HUES64 (cell line): Measurements from ENCODE around the gene SPDL1. TPM values are rescaled to one million over a fixed set of nuclear protein-coding genes. Genes with fewer than 3 reads are reported as not detected.

Experiments
- H3K27ac ChIP-seq: 2 replicates; pipeline ENCODE4 v1.7.0; 2013; ENCODE audit warnings: low read depth, low read length, inconsistent platforms
- H3K27me3 ChIP-seq: 2 replicates; pipeline ENCODE4 v1.6.1; 2013; ENCODE audit warnings: mild to moderate bottlenecking, low read length; ENCODE audit not compliant: insufficient read depth
- H3K36me3 ChIP-seq: 2 replicates; pipeline ENCODE4 v1.6.1; 2013; ENCODE audit warnings: mild to moderate bottlenecking, low read length; ENCODE audit not compliant: insufficient read depth
- H3K4me1 ChIP-seq: 2 replicates; pipeline ENCODE4 v1.6.1; 2013; ENCODE audit warnings: mild to moderate bottlenecking, low read length, moderate library complexity; ENCODE audit not compliant: insufficient read depth
- H3K4me3 ChIP-seq: 2 replicates; pipeline ENCODE4 v1.5.1; 2013; ENCODE audit warnings: mild to moderate bottlenecking, low read length, moderate library complexity
- H3K9ac ChIP-seq: 2 replicates; pipeline ENCODE4 v1.6.1; 2013; ENCODE audit warnings: mild to moderate bottlenecking, low read depth, low read length
- H3K9me3 ChIP-seq: 2 replicates; pipeline ENCODE4 v1.6.1; 2013; ENCODE audit warnings: low read depth, low read length; ENCODE audit not compliant: insufficient read depth
- WGBS: fragments of 150-250, 120-280 bp; methylation state at CpG from one replicate; pipeline ENCODE4 v1.1.7; 2013; ENCODE audit warnings: missing lambda C conversion rate; 5-methylcytosine and 5-hydroxymethylcytosine counted together
- polyA plus RNA-seq, 2 experiments: library from polyadenylated mRNA; stranded (reverse); fragments of 50-300 nt; gene quantifications; one replicate each; pipeline ENCODE4 v1.2.3, GENCODE V29; 2013

The SPDL1 gene, protein sequence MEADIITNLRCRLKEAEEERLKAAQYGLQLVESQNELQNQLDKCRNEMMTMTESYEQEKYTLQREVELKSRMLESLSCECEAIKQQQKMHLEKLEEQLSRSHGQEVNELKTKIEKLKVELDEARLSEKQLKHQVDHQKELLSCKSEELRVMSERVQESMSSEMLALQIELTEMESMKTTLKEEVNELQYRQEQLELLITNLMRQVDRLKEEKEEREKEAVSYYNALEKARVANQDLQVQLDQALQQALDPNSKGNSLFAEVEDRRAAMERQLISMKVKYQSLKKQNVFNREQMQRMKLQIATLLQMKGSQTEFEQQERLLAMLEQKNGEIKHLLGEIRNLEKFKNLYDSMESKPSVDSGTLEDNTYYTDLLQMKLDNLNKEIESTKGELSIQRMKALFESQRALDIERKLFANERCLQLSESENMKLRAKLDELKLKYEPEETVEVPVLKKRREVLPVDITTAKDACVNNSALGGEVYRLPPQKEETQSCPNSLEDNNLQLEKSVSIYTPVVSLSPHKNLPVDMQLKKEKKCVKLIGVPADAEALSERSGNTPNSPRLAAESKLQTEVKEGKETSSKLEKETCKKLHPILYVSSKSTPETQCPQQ
- 41.5 TPM for polyA plus RNA-seq (2013, experiment 1 of 2)
- polyA plus RNA-seq (2013, experiment 2 of 2), result 53.4 TPM

DNA sequence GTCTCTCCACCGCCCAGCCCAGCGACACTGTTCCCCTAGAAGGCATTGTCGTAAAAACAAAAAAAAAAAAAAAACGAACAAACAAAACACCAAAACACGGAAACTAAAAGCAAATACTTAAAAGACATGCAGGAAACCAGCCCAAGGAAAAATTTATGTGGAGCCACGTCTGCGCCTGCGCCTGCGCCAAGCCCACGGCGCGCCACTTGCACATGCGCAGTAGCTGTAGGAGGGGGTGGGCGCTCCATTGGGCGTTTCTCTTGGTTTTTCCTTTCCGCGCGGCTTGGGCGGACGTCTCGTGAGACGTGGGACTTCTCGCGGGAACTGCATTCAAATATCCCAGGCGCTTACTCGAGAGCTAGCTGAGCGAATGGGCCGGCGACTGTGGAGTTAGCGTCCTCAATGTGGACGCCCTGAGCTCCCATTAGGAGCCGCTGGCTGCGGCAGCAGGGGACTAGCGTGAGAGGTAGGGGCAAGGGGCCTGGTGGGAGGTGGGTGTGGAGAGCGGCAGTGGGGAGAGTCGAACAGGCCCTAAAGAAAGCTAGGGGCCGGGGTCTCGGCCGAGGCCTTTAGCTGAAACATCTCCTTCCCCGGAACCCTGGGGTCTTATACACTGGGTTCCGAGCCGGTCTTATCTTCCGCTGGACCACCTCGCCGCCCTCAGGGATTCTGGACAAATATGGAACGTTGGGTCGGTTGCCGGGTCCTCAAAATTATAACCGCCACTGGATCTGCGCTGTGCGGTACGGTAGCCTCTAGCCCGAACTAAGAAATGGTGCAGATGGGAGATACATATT, at the start of gene SPDL1:
Gene SPDL1, plus strand, starts transcription at position 350 of the 797 bp plus-strand sequence. CDS start 4,644 bp downstream, outside the sequence.
- WGBS, result under 1% methylated on average over 53 of the region's 53 CpGs

DNA sequence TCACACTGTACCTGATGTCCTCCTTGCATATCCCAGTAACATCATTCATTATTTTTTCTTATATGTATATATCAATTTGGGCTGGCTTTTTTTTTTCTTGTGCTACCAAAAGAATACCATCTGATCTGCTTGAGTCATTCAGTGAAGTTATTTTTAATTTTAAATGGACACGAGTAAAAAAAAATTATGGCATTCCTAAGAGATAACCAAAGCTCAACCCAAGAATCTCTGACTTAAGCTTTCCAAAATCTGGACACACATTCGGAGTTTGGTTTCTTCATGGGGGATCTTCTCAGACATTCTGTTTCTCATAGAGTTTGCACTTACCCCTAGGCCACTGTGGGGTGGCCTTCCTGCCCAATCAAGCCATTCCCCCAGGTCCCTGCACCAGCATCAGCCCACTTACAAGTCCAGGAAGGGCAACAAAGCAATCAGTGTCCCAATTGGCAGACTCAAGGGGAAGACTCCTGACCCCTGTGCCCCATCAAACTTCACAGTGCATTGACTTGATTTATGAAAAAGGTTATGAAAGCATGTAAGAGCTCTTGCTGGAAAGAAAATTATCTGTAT, 49.2 kb upstream of the SPDL1 start:
- 96% methylated on average over 2 of the region's 2 CpGs for whole genome bisulfite sequencing

More for the DNA sequence above, at the start of gene SPDL1:
- H3K4me3 ChIP-seq, result peak within 1 kb of the TSS; percentile 100
- peak within 1 kb of the TSS; percentile 100 for H3K9ac ChIP-seq
- peaks cover 16% of the 10 kb centered on the region for H3K36me3 ChIP-seq
- peak within 1 kb of the TSS; percentile 84 for H3K27ac ChIP-seq
- no peaks in the 10 kb centered on the region for H3K9me3 ChIP-seq
- 0 out of 2 replicates have a peak, but pooled peaks cover 4% of the 10 kb centered on the region for H3K27me3 ChIP-seq
- peaks cover 7% of the 10 kb centered on the region for H3K4me1 ChIP-seq

DNA sequence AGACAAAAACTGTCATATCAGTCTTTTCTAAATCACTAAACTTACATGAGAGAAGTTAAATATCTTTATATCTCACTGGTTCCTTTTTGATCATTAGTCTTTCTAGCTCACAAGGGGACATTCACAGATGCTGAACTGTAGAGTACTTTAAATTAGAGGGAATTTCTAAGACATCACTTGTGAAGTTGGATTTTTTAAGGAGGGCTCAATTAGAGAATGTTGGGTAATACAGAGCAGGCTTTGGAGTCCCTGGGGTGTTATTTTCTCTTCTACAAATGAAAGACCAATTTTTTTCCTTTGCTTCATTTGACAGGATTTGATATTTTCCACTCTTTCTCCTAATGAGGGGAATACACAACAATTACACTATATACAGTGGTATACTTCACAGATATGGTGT, 48.6 kb upstream of the SPDL1 start:
- Histone ChIP-seq H3K4me3 (no peak overlapping the region), H3K36me3 (no peaks in the 10 kb centered on the region), H3K27me3 (no peaks in the 10 kb centered on the region; the same call in 1 of the 2 replicates), H3K9me3 (no peaks in the 10 kb centered on the region), H3K27ac (no peak overlapping the region), H3K4me1 (no peaks in the 10 kb centered on the region), H3K9ac (no peak overlapping the region)

More for the DNA sequence above, 49.2 kb upstream of the SPDL1 start:
- Histone ChIP-seq H3K9ac (no peak overlapping the region), H3K4me3 (no peak overlapping the region), H3K4me1 (no peaks in the 10 kb centered on the region), H3K36me3 (no peaks in the 10 kb centered on the region), H3K27ac (no peak overlapping the region), H3K27me3 (no peaks in the 10 kb centered on the region; the same call in 1 of the 2 replicates), H3K9me3 (no peaks in the 10 kb centered on the region)

DNA sequence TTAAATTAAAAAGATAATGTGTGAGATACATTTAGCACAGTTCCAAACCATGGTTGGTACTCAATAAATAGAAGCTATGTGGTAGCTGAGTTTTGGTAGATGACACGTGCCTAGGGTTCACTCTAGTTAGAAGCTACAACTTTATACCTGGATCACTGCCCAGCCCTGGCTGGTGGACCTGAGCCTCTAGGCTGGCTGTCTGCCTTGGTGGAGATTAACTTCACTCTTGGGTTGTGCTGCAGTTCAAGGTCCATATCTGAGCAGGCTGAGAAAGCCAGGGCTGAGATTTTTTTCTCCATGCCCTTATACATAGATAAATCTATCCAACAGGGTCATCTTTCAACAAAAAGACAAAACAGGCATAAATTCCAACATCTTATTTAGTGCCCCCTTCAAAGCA, 44.6 kb upstream of the SPDL1 start:
- H3K27me3 ChIP-seq, result no peaks in the 10 kb centered on the region; the same call in 1 of the 2 replicates
- no peaks in the 10 kb centered on the region for H3K36me3 ChIP-seq
- WGBS, result 88% methylated on average over 1 of the region's 1 CpG
- no peak overlapping the region for H3K9ac ChIP-seq
- H3K4me1 ChIP-seq, result no peaks in the 10 kb centered on the region
- no peaks in the 10 kb centered on the region for H3K9me3 ChIP-seq
- no peak overlapping the region for H3K4me3 ChIP-seq
- no peak overlapping the region for H3K27ac ChIP-seq

DNA sequence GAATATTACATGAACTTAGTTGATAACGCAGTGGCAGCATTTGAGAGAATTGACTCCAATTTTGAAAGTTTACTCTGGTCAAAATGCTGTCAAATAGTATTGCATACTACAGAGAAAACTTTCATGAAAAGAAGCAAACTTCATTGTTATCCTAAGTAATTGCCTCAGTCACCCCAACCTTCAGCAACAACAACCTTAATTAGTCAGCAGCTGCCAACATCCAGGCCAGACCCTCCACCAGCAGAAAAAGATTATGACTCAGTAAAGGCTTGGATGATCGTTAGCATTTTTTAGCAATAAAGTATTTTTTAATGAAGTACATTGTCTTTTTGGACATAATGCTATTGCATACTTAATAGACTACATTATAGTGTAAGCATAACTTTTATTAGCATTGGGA, 40.8 kb upstream of the SPDL1 start:
- no peaks in the 10 kb centered on the region for H3K4me1 ChIP-seq
- H3K27ac ChIP-seq, result no peak overlapping the region
- no peaks in the 10 kb centered on the region for H3K9me3 ChIP-seq
- 100% methylated on average over 1 of the region's 2 CpGs for WGBS
- no peaks in the 10 kb centered on the region for H3K27me3 ChIP-seq
- H3K9ac ChIP-seq, result no peak overlapping the region
- H3K36me3 ChIP-seq, result no peaks in the 10 kb centered on the region
- H3K4me3 ChIP-seq, result no peak overlapping the region

DNA sequence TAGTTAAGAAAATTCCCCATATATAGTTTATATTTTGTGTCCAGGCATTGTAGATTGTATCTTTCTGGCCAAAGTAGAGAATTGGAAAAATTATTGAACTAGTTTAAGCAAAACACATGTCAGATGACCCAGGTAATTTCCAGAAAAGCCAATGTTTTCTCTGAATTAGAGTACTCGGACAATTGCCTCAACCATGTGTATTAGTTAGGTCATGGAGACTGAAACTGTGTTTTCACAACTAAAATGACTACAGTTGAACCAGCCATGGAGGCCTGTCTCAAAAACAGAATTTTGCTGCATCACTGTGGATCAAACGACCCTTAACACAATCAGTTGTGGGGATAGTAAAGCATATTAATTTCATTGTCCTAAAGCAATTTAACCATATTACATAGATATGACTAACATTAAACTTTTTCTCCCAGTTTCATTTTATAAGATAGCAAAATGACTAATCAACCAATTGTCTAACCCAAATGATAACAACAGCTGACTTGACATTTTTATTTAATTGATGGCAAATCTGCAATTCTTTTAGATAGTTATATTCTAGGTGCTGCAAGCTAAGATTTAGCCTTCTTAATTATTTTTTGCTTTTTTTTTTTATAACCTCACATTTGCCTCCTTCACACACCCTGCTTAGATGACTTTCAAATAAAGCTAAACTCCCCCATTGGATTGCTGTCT, 39.2 kb upstream of the SPDL1 start:
- Histone ChIP-seq H3K36me3 (no peaks in the 10 kb centered on the region), H3K27ac (no peak overlapping the region), H3K27me3 (no peaks in the 10 kb centered on the region), H3K9me3 (no peaks in the 10 kb centered on the region), H3K9ac (no peak overlapping the region), H3K4me1 (no peaks in the 10 kb centered on the region), H3K4me3 (no peak overlapping the region)
- WGBS, result 90% methylated on average over 2 of the region's 2 CpGs

DNA sequence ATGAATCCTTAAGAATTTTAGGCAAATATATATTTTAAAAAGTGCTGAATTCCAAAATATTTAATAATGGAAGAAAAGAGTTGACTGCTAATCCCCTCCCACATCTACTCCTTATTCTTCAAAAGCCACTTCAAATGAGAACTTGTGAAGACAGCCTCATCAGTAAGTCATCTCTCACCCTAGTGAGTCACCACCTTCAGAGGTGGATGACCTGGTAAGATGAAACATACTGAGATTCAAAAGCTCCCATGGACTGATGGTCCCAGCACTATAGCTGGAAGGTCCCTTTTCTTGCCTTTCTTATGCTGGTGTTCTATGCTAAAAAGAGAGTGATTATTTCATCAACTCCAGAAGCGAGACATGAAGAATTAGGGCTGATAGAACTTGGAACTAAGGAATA, 37.8 kb upstream of the SPDL1 start:
- H3K4me1 ChIP-seq, result no peaks in the 10 kb centered on the region
- no peaks in the 10 kb centered on the region for H3K27me3 ChIP-seq
- WGBS, result 100% methylated on average over 1 of the region's 1 CpG
- H3K36me3 ChIP-seq, result no peaks in the 10 kb centered on the region
- no peaks in the 10 kb centered on the region for H3K9me3 ChIP-seq
- H3K4me3 ChIP-seq, result no peak overlapping the region
- no peak overlapping the region for H3K27ac ChIP-seq
- H3K9ac ChIP-seq, result no peak overlapping the region

DNA sequence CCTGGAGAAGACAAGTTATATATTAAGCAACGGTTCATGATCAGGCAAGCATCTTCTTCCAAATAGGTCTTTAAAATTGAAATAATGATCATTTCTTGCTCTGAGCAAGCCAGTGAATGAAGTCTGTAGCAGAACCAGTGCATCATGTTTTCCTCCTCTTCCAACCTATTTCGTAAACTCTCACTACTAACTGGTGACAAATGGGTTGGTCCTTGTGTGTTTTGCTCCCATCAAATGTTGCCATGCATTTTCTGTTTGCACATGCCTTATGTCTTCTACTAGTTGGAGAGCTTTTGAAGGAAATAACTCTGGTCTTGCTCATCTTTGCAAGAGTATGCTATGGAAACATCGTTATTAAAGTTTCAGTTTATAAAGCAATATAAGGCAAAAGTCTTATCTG, 37.2 kb upstream of the SPDL1 start:
- Histone ChIP-seq H3K4me1 (no peaks in the 10 kb centered on the region), H3K4me3 (no peak overlapping the region), H3K27me3 (no peaks in the 10 kb centered on the region), H3K9ac (no peak overlapping the region), H3K27ac (no peak overlapping the region), H3K36me3 (no peaks in the 10 kb centered on the region), H3K9me3 (no peaks in the 10 kb centered on the region)
- 96% methylated on average over 2 of the region's 3 CpGs for WGBS

DNA sequence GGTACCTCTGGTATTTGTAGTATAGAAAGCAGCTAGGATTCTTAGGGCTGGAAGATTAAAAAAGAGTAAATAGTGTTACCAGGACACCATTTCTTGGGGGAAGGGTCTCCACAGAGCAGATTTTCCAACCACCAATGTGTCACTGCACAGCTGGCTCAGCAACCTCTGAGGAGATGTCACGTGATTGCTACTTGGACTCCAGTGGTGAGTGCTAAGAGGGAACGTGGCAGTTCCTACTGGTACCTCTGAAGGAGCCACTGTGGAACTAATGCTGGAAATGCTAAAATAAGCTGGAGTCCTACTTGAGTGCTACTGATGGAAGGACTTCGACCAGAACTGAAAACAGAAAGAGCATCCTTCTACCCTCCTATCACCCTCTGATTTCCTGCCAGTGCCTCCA, 36.1 kb upstream of the SPDL1 start:
- Histone ChIP-seq H3K9me3 (no peaks in the 10 kb centered on the region), H3K4me1 (no peaks in the 10 kb centered on the region), H3K9ac (no peak overlapping the region), H3K27ac (no peak overlapping the region), H3K27me3 (no peaks in the 10 kb centered on the region), H3K4me3 (no peak overlapping the region), H3K36me3 (no peaks in the 10 kb centered on the region)
- 81% methylated on average over 3 of the region's 3 CpGs for WGBS

DNA sequence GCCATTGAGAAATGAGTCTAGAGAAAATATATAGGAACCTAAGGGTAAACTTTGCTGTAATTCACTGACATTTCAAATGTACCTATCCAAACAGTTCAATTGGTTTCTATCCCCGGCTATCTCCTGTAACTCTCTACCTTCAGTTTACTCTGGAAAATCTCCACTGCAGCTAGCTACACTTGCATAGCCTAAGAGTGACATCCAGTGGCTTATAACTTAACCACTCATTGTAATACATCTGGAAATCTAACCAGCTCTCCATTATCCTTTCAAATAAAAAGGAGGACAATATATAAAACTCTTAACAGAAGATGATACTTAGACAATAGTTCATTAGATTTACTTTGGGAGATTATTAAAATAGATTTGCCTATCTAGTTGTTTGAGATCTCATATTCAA, 35.3 kb upstream of the SPDL1 start:
- Histone ChIP-seq H3K4me1 (no peaks in the 10 kb centered on the region), H3K27ac (no peak overlapping the region), H3K27me3 (no peaks in the 10 kb centered on the region), H3K9ac (no peak overlapping the region), H3K9me3 (no peaks in the 10 kb centered on the region), H3K36me3 (no peaks in the 10 kb centered on the region), H3K4me3 (no peak overlapping the region)
- WGBS, result 82% methylated on average over 1 of the region's 1 CpG
